Measurements from ENCODE around the gene NCOA6. TPM values are rescaled to one million over a fixed set of nuclear protein-coding genes. Genes with fewer than 3 reads are reported as not detected.

NCOA6 gene
- total RNA-seq, 4 donors from 2014 or later: 34.8 to 81.8 (median 44.2) TPM

DNA sequence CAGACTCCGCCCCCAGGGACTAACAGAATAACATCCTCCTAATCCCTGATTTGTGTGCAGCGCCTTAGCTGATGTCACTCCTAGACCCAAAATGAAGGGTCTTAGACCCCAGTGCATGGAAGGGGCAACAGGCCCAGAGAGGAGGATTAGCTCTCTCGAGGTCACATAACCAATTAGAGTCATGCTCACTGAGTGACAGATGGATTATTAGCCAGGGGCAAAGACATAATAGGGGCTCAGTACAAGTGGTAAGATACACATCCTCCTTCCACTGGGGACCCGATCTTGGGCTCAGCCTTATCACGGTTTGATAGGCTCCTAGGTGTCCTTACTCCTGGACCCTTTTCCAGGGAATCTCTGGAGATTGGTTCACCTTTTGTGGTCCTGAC lies 120.4 kb downstream of the NCOA6 start:
- no peak for DNase-seq
- in situ Hi-C loops (cut with MboI; ENCODE audit: low pct_ligation_motif_present in 1 of 4, low pct_unique_long_range_greater_than_20kb in 1 of 4, low sequenced_read_pairs in 3 of 4): loop anchor here in 3 of 4 donors (25.0 kb wide), 2 partner anchors 143 to 393 kb away; partner anchors contain the start of genes MAP1LC3A (in 2 of the 3) and AHCY (in 1 of the 3)

GRCh38 chr20:34704177-34705007 lies 121.1 kb downstream of the NCOA6 start, which contains the start of gene TP53INP2:
TSS of gene TP53INP2 (plus strand) at chr20:34704344. CDS start at chr20:34708740, 4,396 bp downstream.
- peak; percentile 29 to 89 (median 87) for TF ChIP-seq POLR2AphosphoS5 (IDR thresholded peaks at IDR 0.05)
- no peak for TF ChIP-seq EP300 (IDR thresholded peaks at IDR 0.05; ENCODE audit: low read depth)
- TF ChIP-seq, protein P1, sequence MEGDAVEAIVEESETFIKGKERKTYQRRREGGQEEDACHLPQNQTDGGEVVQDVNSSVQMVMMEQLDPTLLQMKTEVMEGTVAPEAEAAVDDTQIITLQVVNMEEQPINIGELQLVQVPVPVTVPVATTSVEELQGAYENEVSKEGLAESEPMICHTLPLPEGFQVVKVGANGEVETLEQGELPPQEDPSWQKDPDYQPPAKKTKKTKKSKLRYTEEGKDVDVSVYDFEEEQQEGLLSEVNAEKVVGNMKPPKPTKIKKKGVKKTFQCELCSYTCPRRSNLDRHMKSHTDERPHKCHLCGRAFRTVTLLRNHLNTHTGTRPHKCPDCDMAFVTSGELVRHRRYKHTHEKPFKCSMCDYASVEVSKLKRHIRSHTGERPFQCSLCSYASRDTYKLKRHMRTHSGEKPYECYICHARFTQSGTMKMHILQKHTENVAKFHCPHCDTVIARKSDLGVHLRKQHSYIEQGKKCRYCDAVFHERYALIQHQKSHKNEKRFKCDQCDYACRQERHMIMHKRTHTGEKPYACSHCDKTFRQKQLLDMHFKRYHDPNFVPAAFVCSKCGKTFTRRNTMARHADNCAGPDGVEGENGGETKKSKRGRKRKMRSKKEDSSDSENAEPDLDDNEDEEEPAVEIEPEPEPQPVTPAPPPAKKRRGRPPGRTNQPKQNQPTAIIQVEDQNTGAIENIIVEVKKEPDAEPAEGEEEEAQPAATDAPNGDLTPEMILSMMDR (IDR thresholded peaks at IDR 0.05): no peak
- TF ChIP-seq POLR2A (IDR thresholded peaks at IDR 0.05): peak; percentile 53
- peak within 1 kb of the TSS; percentile 69 to 97 (median 78) for H3K4me3 ChIP-seq
- no peaks in the 10 kb centered on the region for H3K27me3 ChIP-seq
- in situ Hi-C loops (cut with MboI; ENCODE audit: low pct_ligation_motif_present in 1 of 4, low pct_unique_long_range_greater_than_20kb in 1 of 4, low sequenced_read_pairs in 3 of 4): loop anchor here in 3 of 4 donors (25.0 kb wide), 2 partner anchors 142 to 392 kb away; partner anchors contain the start of genes MAP1LC3A (in 2 of the 3) and AHCY (in 1 of the 3)
- H3K9me3 ChIP-seq: no peaks in the 10 kb centered on the region
- H3K36me3 ChIP-seq: no peaks in the 10 kb centered on the region
- intact Hi-C loops (cut with DNase I; ENCODE audit: low total_unique reads): no loop called here
- 2% methylated on average over 37 of the region's 82 CpGs; no CpG with 5 or more reads in 1 of the 2 donors for WGBS, 2 donors (ENCODE audit: low coverage in 1 of 2)
- H3K27ac ChIP-seq: peak within 1 kb of the TSS; percentile 98 to 100 (median 100)
- DNase-seq: peak; percentile 96
- peaks cover 16 to 47% (median 38%) of the 10 kb centered on the region in 4 donors for H3K4me1 ChIP-seq

More for the DNA sequence above, 120.4 kb downstream of the NCOA6 start:
- Histone ChIP-seq H3K4me3 (peak overlapping the region; percentile 69 to 97 (median 78)), H3K9me3 (no peaks in the 10 kb centered on the region), H3K27me3 (no peaks in the 10 kb centered on the region), H3K36me3 (no peaks in the 10 kb centered on the region), H3K27ac (peak overlapping the region; percentile 98 to 100 (median 100)), H3K4me1 (peaks cover 16 to 47% (median 38%) of the 10 kb centered on the region in 4 donors)
- intact Hi-C loops (cut with DNase I; ENCODE audit: low total_unique reads): no loop called here
- no peak for TF ChIP-seq POLR2A (IDR thresholded peaks at IDR 0.05)
- TF ChIP-seq, protein P1 (IDR thresholded peaks at IDR 0.05): no peak
- no peak for TF ChIP-seq POLR2AphosphoS5 (IDR thresholded peaks at IDR 0.05)
- no peak for TF ChIP-seq EP300 (IDR thresholded peaks at IDR 0.05; ENCODE audit: low read depth)
- 8 to 48% methylated on average over 2 to 5 of the region's 5 CpGs for WGBS, 2 donors (ENCODE audit: low coverage in 1 of 2)

DNA sequence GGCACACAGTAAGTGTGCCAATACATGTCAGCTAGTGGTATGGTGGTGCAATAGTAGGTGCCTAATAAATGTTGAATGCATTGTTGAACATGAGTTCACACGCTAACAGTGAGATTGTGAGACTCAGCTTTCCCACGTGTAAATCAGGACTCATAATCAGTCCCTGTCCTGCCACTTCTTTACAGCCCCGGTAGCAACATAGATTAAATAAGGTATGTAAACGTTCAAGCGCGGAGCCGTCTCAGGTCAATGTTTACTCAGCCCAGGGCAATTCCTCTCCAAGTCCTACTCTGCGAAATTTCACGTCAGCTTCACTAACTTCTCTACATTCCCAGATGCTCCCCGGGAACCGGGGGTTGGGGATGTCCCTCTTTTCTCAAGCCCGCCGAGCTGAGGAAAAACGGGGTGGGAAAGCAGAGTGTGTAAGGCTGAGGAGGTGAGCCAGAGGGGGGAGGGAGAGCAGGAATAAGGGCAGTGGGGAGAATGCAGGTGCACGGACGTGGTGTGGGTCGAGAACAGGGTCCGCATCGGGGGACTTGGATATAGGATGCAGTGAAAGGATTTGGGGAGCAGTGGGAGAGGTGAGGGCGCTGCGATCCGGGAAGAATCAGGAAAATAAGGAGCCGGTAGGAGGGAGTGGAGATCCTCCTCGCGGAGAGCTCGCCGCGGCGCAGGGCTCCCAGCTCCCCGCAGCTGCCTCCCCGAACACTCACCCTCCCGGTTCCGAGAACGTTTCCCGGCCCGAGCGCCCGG lies 121.9 kb downstream of the NCOA6 start:
- peak; percentile 58 for DNase-seq
- no peaks in the 10 kb centered on the region for H3K27me3 ChIP-seq
- in situ Hi-C loops (cut with MboI; ENCODE audit: low pct_ligation_motif_present in 1 of 4, low pct_unique_long_range_greater_than_20kb in 1 of 4, low sequenced_read_pairs in 3 of 4): loop anchor here in 3 of 4 donors (25.0 kb wide), 2 partner anchors 141 to 391 kb away; partner anchors contain the start of genes MAP1LC3A (in 2 of the 3) and AHCY (in 1 of the 3)
- TF ChIP-seq, protein P1 (IDR thresholded peaks at IDR 0.05): peak in 2 of 5 experiments; percentile 12 to 21
- peak; percentile 66 for TF ChIP-seq POLR2A (IDR thresholded peaks at IDR 0.05)
- TF ChIP-seq POLR2AphosphoS5 (IDR thresholded peaks at IDR 0.05): peak in 1 of 3 donors; percentile 80
- no peak for TF ChIP-seq EP300 (IDR thresholded peaks at IDR 0.05; ENCODE audit: low read depth)
- intact Hi-C loops (cut with DNase I; ENCODE audit: low total_unique reads): no loop called here
- no peaks in the 10 kb centered on the region for H3K36me3 ChIP-seq
- no peaks in the 10 kb centered on the region for H3K9me3 ChIP-seq
- peak overlapping the region; percentile 69 to 97 (median 78) for H3K4me3 ChIP-seq
- H3K27ac ChIP-seq: peak overlapping the region; percentile 98 to 100 (median 100)
- WGBS, 2 donors (ENCODE audit: low coverage in 1 of 2): 1 to 2% methylated on average over 13 to 32 of the region's 38 CpGs
- peaks cover 16 to 43% (median 34%) of the 10 kb centered on the region in 4 donors for H3K4me1 ChIP-seq

Measured in transverse colon (tissue), 4 donors.